ENCODE results near the gene KLF4. TPM values are rescaled to one million over a fixed set of nuclear protein-coding genes. Genes with fewer than 3 reads are reported as not detected.

Gene KLF4
- total RNA-seq, 2 experiments from 2014 or later = 0.35 TPM

DNA sequence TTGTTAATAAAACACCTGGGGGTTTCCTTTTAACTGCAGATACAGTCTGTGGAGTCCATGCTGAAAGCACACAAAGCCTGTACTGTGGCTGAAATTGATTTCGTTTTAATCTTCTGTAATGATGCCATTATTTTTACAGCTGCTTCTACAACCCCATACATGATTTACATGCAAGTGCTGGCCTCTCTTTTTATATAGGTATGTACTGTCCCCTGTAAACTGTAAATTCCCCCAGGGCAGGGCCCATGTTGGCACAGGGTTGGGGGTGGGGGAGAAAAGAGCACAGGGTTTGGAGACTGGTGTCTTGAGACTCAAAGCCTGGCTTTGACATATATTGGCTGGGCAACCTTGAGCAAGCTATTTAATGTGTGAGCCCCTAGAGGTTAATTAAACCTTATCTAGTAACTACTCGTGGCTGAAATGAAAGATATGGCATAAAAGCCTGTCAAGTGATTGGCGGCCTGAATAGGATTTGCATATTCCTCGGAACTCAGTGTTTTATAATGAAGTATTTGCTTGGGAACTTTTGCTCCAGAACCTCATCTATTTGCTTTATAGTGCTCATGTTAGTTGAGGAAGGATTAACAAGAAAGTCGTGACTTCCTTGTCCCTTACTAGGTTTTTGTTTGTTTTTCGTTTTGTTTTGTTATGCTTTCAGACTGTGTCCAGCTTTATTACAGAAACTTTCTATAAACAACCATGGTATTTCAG lies 34.0 kb downstream of the KLF4 start:
- Mint-ChIP-seq H3K9me3 (no peaks in the 10 kb centered on the region), H3K36me3 (ENCODE audit: low read depth) (no peaks in the 10 kb centered on the region), H3K4me1 (no peaks in the 10 kb centered on the region), H3K27ac (no peak overlapping the region), H3K4me3 (no peak overlapping the region), H3K27me3 (no peaks in the 10 kb centered on the region)
- no peak for DNase-seq
- ChIA-PET POLR2A (no interaction called here), CTCF (interaction anchor here (0.6 kb wide), 1 partner anchor 49 kb away, joined by 3 read pairs; no protein-coding TSS in a partner anchor)

DNA sequence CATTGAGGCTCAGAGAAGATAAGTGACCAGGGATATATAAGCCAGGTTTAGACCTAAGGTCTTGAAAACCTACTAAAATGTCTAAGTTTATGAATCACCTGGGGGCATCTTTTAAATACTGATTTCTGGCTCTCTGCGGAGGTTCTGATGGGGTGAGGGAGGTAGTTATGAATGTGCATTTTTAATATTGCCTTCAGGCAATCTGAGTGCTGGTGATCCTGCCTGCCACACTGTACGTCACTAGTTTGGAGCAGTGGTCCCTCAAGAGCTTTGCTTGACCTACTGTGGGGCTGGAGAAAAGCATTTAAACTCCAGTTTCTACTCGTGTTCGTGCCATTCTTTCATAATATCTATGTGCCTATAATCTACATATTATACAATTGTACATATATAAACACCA lies 36.1 kb downstream of the KLF4 start:
- H3K9me3 Mint-ChIP-seq = no peaks in the 10 kb centered on the region
- H3K36me3 Mint-ChIP-seq (ENCODE audit: low read depth) = no peaks in the 10 kb centered on the region
- no peak overlapping the region for H3K4me3 Mint-ChIP-seq
- no peaks in the 10 kb centered on the region for H3K27me3 Mint-ChIP-seq
- ChIA-PET POLR2A (no interaction called here), CTCF (no interaction called here)
- H3K4me1 Mint-ChIP-seq = no peaks in the 10 kb centered on the region
- no peak for DNase-seq
- H3K27ac Mint-ChIP-seq = no peak overlapping the region

DNA sequence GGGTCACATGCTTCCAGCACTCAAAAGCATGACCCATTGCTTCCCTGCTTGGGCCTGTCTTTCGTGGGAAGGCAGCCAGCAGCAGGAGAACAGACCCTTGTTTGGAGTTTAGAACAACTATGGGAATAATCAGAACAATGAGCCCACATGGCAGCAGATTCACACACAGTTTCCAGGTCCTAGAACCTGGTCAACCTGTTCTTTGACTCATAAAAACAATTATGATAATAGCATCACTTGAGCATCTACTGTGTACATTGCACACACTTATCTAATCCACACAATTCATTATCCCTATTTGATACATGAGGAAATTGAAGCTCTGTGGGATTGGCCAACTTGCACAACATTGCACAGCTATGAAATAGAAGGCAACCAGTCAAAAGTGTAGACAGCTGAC lies 41.7 kb downstream of the KLF4 start:
- Mint-ChIP-seq H3K4me3 (no peak overlapping the region), H3K9me3 (no peaks in the 10 kb centered on the region), H3K27me3 (no peaks in the 10 kb centered on the region), H3K4me1 (no peaks in the 10 kb centered on the region), H3K36me3 (ENCODE audit: low read depth) (no peaks in the 10 kb centered on the region), H3K27ac (no peak overlapping the region)
- ChIA-PET CTCF (no interaction called here), POLR2A (no interaction called here)
- DNase-seq = no peak

DNA sequence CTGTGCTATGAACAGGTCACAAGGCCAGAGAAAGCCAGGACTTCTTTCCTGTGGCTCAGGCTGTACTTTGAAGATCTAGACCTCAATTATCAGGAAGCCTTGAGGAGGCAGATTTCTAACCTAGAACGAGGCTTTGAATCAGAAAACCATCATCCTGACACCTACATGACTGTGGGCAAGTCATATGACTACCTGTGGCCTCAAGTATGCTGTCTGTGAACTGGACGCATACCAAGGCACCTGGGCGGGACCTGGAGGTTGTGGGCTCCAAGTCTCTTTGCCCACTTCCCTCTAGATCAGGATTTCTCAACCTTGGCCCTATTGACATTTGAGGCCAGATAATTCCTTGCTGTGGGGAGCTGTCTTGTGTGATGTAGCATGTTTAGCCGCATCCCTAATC lies 42.5 kb downstream of the KLF4 start:
- CTCF ChIA-PET = no interaction called here
- Mint-ChIP-seq H3K4me3 (no peak overlapping the region), H3K27ac (no peak overlapping the region)

DNA sequence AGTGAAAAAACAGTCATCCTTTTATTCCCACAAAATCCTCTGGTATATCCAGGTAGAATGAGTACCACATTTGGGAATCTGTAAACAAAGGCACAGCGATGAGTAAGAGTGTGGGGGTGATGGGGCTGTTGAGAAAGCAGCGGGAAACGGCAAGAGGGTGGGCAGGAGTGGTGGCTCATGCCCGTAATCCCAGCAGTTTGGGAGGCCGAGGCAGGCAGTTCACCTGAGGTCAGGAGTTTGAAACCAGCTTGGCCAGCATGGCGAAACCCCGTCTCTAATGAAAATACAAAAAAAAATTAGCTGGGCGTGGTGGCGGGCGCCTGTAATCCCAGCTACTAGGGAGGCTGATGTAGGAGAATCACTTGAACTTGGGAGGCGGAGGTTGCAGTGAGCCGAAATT lies 43.1 kb downstream of the KLF4 start:
- Mint-ChIP-seq H3K27ac (no peak overlapping the region), H3K27me3 (no peaks in the 10 kb centered on the region), H3K4me1 (no peaks in the 10 kb centered on the region), H3K9me3 (no peaks in the 10 kb centered on the region), H3K4me3 (no peak overlapping the region), H3K36me3 (ENCODE audit: low read depth) (no peaks in the 10 kb centered on the region)
- ChIA-PET CTCF (no interaction called here), POLR2A (no interaction called here)
- DNase-seq = no peak

More for the DNA sequence above, 42.5 kb downstream of the KLF4 start:
- POLR2A ChIA-PET = no interaction called here
- no peaks in the 10 kb centered on the region for H3K9me3 Mint-ChIP-seq
- DNase-seq = no peak
- no peaks in the 10 kb centered on the region for H3K36me3 Mint-ChIP-seq (ENCODE audit: low read depth)
- no peaks in the 10 kb centered on the region for H3K4me1 Mint-ChIP-seq
- no peaks in the 10 kb centered on the region for H3K27me3 Mint-ChIP-seq

DNA sequence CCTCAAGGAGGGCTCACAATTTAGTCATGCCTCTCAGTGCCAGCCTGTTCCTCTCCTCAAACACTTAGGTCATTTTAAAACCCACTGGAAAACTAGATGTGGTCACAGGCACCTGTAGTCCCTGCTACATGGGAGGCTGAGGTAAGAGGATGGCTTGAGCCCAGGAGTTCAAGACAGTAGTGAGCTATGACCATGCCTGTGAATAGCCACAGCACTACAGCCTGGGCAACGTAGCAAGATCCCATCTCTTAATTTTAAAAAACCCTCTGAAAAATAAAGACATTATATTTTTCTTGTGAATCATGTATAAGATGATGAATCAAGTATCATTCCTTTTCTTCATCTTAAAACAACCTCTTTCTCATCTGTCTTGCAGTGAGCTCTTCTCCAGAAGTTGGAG lies 45.8 kb downstream of the KLF4 start:
- Mint-ChIP-seq H3K4me1 (no peaks in the 10 kb centered on the region), H3K27me3 (no peaks in the 10 kb centered on the region), H3K4me3 (no peak overlapping the region), H3K36me3 (ENCODE audit: low read depth) (no peaks in the 10 kb centered on the region), H3K9me3 (no peaks in the 10 kb centered on the region), H3K27ac (no peak overlapping the region)
- ChIA-PET CTCF (interaction anchor here (3.7 kb wide), 1 partner anchor 19 kb away, joined by 13 read pairs; no protein-coding TSS in a partner anchor), POLR2A (no interaction called here)
- no peak for DNase-seq

DNA sequence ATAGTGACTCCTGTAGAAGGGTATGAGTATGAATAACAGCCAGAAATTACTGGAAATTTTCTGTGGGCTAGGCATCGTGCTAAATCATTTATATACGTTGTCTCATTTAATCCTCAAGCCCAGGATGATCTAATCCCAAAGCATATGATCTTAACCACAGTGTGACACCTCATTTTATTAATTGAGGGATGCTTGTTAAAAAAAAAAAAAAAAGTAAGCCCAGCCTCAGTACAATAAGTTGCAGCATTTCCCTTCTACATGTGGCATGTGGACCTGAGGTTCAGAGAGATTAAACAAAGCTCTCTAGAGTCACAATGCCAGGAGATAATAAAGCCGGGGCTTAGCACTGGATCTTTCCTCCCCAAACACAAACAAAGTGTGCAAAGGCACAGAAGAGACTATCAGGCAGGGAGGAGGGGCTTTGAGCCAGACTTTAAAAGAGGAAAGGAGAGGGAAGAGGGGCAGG lies 49.5 kb downstream of the KLF4 start:
- Mint-ChIP-seq H3K27me3 (no peaks in the 10 kb centered on the region), H3K4me3 (no peak overlapping the region), H3K36me3 (ENCODE audit: low read depth) (no peaks in the 10 kb centered on the region), H3K4me1 (no peaks in the 10 kb centered on the region), H3K9me3 (no peaks in the 10 kb centered on the region), H3K27ac (no peak overlapping the region)
- POLR2A ChIA-PET = no interaction called here
- CTCF ChIA-PET = interaction anchor here (0.7 kb wide), 1 partner anchor 17 kb away, joined by 4 read pairs; no protein-coding TSS in a partner anchor
- no peak for DNase-seq

DNA sequence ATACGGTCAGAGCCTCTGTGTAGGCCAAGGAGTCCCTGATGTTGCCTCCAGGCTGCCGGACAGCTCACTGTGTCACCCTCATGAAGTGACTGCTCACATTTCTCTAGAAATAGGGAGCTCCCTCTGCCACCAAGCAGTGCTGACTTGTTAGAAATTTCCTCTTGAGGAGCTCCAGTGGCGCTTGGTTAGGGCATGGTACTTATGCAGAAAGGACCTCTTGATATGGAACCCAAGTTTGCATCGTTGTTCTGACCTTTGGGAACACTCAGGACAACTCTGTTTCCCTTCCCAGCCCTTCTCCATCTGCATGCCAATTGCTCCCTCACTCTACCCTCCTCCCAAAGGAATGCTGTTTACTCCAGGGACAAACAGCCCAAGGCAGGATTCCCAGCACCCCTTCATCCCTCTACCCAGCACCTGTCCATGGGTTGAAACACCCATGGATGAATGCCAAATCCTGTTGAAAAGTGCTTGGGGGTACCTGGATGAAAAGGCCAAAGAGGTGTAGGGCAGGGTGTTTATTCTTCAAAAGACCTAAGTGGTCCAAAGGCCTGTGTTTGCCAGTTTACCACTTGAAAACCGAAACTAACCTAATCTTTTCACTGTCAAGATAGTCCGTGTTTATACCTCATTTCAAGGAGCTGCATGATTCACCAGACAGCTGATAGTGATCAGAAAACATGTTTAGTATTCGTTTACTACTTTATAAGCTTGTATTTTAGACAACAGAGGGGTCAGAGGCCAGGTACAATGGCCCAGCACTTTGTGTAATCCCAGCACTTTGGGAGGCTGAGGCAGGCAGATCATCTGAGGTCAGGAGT lies 51.1 kb downstream of the KLF4 start:
- CTCF ChIA-PET = interaction anchor here (1.5 kb wide), 1 partner anchor 13 kb away, joined by 6 read pairs; no protein-coding TSS in a partner anchor
- H3K36me3 Mint-ChIP-seq (ENCODE audit: low read depth) = no peaks in the 10 kb centered on the region
- POLR2A ChIA-PET = no interaction called here
- no peak overlapping the region for H3K4me3 Mint-ChIP-seq
- H3K4me1 Mint-ChIP-seq = no peaks in the 10 kb centered on the region
- no peaks in the 10 kb centered on the region for H3K27me3 Mint-ChIP-seq
- no peak overlapping the region for H3K27ac Mint-ChIP-seq
- H3K9me3 Mint-ChIP-seq = no peaks in the 10 kb centered on the region
- DNase-seq = no peak

DNA sequence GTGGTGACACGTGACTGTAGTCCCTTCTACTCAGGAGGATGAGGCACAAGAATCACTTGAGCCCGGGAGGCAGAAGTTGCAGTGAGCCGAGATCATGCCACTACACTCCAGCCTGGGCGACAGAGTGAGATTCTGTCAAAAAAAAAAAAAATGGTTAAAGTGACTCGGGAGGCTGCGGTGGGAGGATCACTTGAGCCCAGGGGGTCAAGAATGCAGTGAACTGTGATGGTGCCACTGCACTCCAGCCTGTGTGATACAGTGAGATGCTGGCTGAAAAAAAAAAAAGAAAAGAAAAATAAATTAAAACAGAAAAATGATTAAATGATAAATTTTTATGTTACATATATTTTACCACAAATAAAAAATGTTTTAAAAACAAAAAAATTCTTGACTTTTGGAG lies 51.9 kb downstream of the KLF4 start:
- CTCF ChIA-PET = interaction anchor here (1.5 kb wide), 1 partner anchor 12 kb away, joined by 6 read pairs; no protein-coding TSS in a partner anchor

DNA sequence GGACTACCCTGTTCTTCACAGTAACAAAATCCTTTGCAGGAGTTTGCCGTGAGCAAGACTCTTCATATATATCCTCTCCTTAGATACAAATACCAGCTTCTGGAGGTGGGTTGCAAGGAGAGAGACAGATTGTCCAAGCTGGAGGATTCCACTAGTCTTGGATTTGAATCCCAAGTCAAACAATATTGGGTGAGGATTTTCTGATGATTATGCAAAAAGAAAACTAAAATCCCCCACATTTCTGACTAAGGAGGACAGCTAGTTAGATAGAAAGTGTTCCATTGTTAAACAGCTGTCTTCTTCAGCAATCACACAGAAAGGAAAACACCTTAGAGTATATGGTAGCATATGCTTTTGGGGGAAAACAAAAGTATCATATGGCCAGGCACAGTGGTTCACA lies 54.2 kb downstream of the KLF4 start:
- H3K9me3 Mint-ChIP-seq = no peaks in the 10 kb centered on the region
- DNase-seq = no peak
- ChIA-PET CTCF (interaction anchor here (1.1 to 1.3 kb wide), 2 partner anchors 10 to 11 kb away, joined by 3 to 4 read pairs; no protein-coding TSS in a partner anchor), POLR2A (no interaction called here)
- H3K4me1 Mint-ChIP-seq = no peaks in the 10 kb centered on the region
- no peak overlapping the region for H3K4me3 Mint-ChIP-seq
- no peaks in the 10 kb centered on the region for H3K36me3 Mint-ChIP-seq (ENCODE audit: low read depth)
- H3K27ac Mint-ChIP-seq = no peak overlapping the region
- no peaks in the 10 kb centered on the region for H3K27me3 Mint-ChIP-seq

More for the DNA sequence above, 51.9 kb downstream of the KLF4 start:
- POLR2A ChIA-PET = no interaction called here
- Mint-ChIP-seq H3K27me3 (no peaks in the 10 kb centered on the region), H3K27ac (no peak overlapping the region), H3K4me1 (no peaks in the 10 kb centered on the region), H3K4me3 (no peak overlapping the region), H3K9me3 (no peaks in the 10 kb centered on the region), H3K36me3 (ENCODE audit: low read depth) (no peaks in the 10 kb centered on the region)
- no peak for DNase-seq

Other genes starting within 250 kb of the KLF4 start
- gene RAD23B, start 206.5 kb downstream of the KLF4 start, total RNA-seq = 10 to 100 TPM; 89.4 to 91.0 TPM